ENCODE measurements around the gene LRTM2.

The LRTM2 gene

DNA sequence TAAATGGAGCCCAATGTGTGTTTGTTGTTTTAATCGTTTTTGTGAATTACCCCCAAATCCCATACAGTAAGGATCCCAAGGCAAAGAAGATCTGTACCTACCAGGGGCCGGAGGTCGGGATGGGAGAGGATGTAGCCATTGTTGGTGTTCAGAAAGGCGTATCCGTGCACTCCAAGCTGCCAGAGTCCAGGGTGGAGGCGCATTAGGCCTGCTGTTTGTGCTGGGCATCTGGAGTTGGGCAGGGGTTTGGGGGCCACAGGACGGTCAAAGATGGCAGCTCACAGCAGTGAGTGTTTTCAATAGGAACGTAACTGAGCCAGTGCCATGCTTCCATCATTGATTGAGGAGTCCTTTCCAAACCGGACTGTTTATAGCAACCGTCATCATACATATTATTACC, 57.8 kb downstream of the LRTM2 start:
- H3K36me3 ChIP-seq (ENCODE audit: insufficient read depth): no peaks in the 10 kb centered on the region
- no peak overlapping the region for H2AFZ ChIP-seq (ENCODE audit: low read depth)
- H3K27ac ChIP-seq: no peak overlapping the region
- TF ChIP-seq, protein P1, sequence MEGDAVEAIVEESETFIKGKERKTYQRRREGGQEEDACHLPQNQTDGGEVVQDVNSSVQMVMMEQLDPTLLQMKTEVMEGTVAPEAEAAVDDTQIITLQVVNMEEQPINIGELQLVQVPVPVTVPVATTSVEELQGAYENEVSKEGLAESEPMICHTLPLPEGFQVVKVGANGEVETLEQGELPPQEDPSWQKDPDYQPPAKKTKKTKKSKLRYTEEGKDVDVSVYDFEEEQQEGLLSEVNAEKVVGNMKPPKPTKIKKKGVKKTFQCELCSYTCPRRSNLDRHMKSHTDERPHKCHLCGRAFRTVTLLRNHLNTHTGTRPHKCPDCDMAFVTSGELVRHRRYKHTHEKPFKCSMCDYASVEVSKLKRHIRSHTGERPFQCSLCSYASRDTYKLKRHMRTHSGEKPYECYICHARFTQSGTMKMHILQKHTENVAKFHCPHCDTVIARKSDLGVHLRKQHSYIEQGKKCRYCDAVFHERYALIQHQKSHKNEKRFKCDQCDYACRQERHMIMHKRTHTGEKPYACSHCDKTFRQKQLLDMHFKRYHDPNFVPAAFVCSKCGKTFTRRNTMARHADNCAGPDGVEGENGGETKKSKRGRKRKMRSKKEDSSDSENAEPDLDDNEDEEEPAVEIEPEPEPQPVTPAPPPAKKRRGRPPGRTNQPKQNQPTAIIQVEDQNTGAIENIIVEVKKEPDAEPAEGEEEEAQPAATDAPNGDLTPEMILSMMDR (conservative IDR thresholded peaks at IDR 0.05; ENCODE audit: low read depth, low read length): no peak
- H4K20me1 ChIP-seq (ENCODE audit: insufficient read depth): no peaks in the 10 kb centered on the region
- no peaks in the 10 kb centered on the region for H3K79me2 ChIP-seq (ENCODE audit: insufficient read depth, low read depth)
- no peak overlapping the region for H3K4me3 ChIP-seq (IDR thresholded peaks at IDR 0.05; ENCODE audit: insufficient read depth, low read depth, low read length)
- H3K27me3 ChIP-seq (ENCODE audit: insufficient read depth, low read depth): no peaks in the 10 kb centered on the region
- no peaks in the 10 kb centered on the region for H3K4me1 ChIP-seq (ENCODE audit: low read depth, poor library complexity, severe bottlenecking)
- H3K9ac ChIP-seq: no peak overlapping the region
- no peak overlapping the region for H3K4me2 ChIP-seq

DNA sequence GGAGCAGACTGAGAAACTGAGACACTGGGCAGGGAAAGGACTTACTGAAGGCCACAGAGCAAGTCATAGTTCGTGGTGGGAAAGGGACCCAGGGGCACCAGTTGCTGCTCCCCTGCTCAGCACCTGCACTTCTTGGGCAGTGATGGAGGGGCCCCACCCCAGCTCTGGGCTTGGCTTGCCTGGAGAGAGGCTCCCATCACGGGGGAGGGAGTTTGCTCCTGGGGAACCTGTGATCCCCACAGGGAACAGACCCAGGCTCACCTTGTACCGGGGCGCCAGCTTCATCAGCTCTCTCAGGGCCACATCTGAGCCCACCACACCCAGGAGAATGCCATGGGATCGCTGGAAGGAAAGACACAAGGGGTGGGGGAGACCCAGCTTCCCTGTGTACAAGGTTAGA, 58.3 kb downstream of the LRTM2 start:
- no peaks in the 10 kb centered on the region for H3K27me3 ChIP-seq (ENCODE audit: insufficient read depth, low read depth)

DNA sequence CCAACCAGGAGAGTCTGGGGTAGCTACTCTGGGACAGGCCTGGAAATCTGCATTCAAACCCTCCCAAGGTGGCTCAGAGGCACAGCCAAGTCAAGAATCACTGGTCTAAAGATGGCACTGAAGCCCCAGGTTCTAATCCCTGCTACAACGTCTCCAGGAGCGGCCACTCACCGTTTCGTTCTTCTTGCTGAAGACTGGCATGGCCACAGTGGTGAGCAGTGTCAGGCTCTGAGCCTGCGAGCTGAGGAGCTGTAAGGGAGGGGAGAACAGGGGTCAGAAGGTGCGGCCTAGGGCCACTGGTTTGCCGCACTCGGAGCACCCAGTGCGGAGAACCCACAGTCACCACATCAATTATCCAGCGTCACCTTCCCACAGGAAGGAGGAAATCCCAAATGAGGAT, 59.3 kb downstream of the LRTM2 start:
- H4K20me1 ChIP-seq (ENCODE audit: insufficient read depth): no peaks in the 10 kb centered on the region
- no peak overlapping the region for H3K9ac ChIP-seq
- H3K36me3 ChIP-seq (ENCODE audit: insufficient read depth): no peaks in the 10 kb centered on the region
- no peaks in the 10 kb centered on the region for H3K4me1 ChIP-seq (ENCODE audit: low read depth, poor library complexity, severe bottlenecking)
- no peak overlapping the region for H3K4me2 ChIP-seq
- no peak overlapping the region for H3K27ac ChIP-seq
- H3K4me3 ChIP-seq (IDR thresholded peaks at IDR 0.05; ENCODE audit: insufficient read depth, low read depth, low read length): no peak overlapping the region
- TF ChIP-seq, protein P1 (conservative IDR thresholded peaks at IDR 0.05; ENCODE audit: low read depth, low read length): no peak
- no peak overlapping the region for H2AFZ ChIP-seq (ENCODE audit: low read depth)
- H3K79me2 ChIP-seq (ENCODE audit: insufficient read depth, low read depth): no peaks in the 10 kb centered on the region
- no peaks in the 10 kb centered on the region for H3K27me3 ChIP-seq (ENCODE audit: insufficient read depth, low read depth)

More for the DNA sequence above, 58.3 kb downstream of the LRTM2 start:
- Histone ChIP-seq H3K4me1 (ENCODE audit: low read depth, poor library complexity, severe bottlenecking) (no peaks in the 10 kb centered on the region), H4K20me1 (ENCODE audit: insufficient read depth) (no peaks in the 10 kb centered on the region), H3K4me2 (no peak overlapping the region), H2AFZ (ENCODE audit: low read depth) (no peak overlapping the region), H3K27ac (no peak overlapping the region), H3K9ac (no peak overlapping the region), H3K4me3 (IDR thresholded peaks at IDR 0.05; ENCODE audit: insufficient read depth, low read depth, low read length) (no peak overlapping the region), H3K36me3 (ENCODE audit: insufficient read depth) (no peaks in the 10 kb centered on the region), H3K79me2 (ENCODE audit: insufficient read depth, low read depth) (no peaks in the 10 kb centered on the region)
- TF ChIP-seq, protein P1 (conservative IDR thresholded peaks at IDR 0.05; ENCODE audit: low read depth, low read length): no peak

DNA sequence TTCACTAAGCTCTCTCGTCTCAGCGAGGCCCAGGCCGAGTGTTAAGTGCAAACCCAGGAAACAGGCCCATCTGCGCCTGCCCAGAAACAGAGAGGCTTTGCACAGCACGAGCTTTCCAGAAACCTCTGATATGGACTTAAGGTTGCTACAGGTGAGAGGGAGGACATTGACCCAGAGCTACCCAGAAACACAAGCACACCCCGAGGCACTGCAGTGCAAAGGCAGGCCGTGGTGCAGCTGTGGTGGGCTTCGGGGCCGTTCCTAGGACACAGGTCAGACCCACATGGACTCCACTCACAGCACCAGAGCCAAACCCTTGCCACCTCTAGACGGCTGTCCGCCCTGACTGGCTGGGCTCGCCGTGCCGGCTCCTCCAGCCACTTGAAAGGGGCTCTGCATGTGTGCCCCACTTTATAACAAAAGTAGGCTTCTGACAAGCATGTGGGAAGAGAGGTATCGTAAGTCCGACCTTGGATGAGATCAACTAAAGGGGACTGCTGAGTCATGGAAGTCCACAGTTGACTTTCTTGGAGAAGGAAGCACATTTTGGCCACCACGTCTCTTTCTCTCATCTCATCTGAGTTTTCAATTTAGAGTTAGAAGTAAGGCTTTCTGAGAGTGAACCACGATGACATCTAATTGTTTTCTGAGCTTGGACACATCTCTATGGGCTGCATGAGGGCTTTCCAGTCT, 59.9 kb downstream of the LRTM2 start:
- H3K4me3 ChIP-seq (IDR thresholded peaks at IDR 0.05; ENCODE audit: insufficient read depth, low read depth, low read length): no peak overlapping the region
- H3K27ac ChIP-seq: no peak overlapping the region
- H3K4me1 ChIP-seq (ENCODE audit: low read depth, poor library complexity, severe bottlenecking): no peaks in the 10 kb centered on the region
- H3K79me2 ChIP-seq (ENCODE audit: insufficient read depth, low read depth): no peaks in the 10 kb centered on the region
- no peak overlapping the region for H3K9ac ChIP-seq
- no peak overlapping the region for H2AFZ ChIP-seq (ENCODE audit: low read depth)
- TF ChIP-seq, protein P1 (conservative IDR thresholded peaks at IDR 0.05; ENCODE audit: low read depth, low read length): no peak
- no peaks in the 10 kb centered on the region for H3K36me3 ChIP-seq (ENCODE audit: insufficient read depth)
- H3K27me3 ChIP-seq (ENCODE audit: insufficient read depth, low read depth): no peaks in the 10 kb centered on the region
- H4K20me1 ChIP-seq (ENCODE audit: insufficient read depth): no peaks in the 10 kb centered on the region
- no peak overlapping the region for H3K4me2 ChIP-seq
